IMR-90 (cell line): ENCODE measurements around the gene DCP2. TPM values are rescaled to one million over a fixed set of nuclear protein-coding genes. Genes with fewer than 3 reads are reported as not detected.

ENCODE experiments used
- ATAC-seq: fragments of 200-7000 bp; cut with Tn5 transposase; 2 replicates; pipeline ENCODE4 v1.9.1; 2020; ENCODE audit warnings: low read depth, mild to moderate bottlenecking, moderate library complexity
- BruUV-seq: library from RNA; stranded (reverse); fragments of 400-500 nt; replicated peaks from 2 replicates; lab custom pipeline; 2021; lab: Mats Ljungman, UMichigan
- CTCF ChIA-PET: fragments of 300-600 bp; formaldehyde crosslinking; extraction: SDS; loops from one replicate; lab custom pipeline; 2021; ENCODE audit warnings: antibody characterized with exemption; lab: Yijun Ruan, JAX
- POLR2A ChIA-PET: fragments of 300-600 bp; sonication (Branson Sonifier 250); formaldehyde crosslinking; loops from one replicate; lab custom pipeline; 2022; ENCODE audit warnings: antibody characterized with exemption; ENCODE audit not compliant: unreplicated experiment; lab: Charles Lee
- DNase-seq: peaks from one replicate; pipeline ENCODE4 v3.0.0; 2013
- H2AFZ ChIP-seq: replicated peaks from 2 replicates; pipeline ENCODE3; 2013; ENCODE audit warnings: low read length, mild to moderate bottlenecking; ENCODE audit not compliant: poor library complexity
- H2AK5ac ChIP-seq: 2 replicates; pipeline ENCODE4 v1.6.1; 2013; ENCODE audit warnings: low read depth, low read length, inconsistent platforms
- H2AK9ac ChIP-seq: replicated peaks from 2 replicates; pipeline ENCODE3; 2013; ENCODE audit warnings: mild to moderate bottlenecking, low read depth, low read length, moderate library complexity; ENCODE audit not compliant: poor library complexity
- H2BK120ac ChIP-seq: 2 replicates; pipeline ENCODE4 v1.6.1; 2013; ENCODE audit warnings: low read depth, low read length, inconsistent platforms
- H2BK15ac ChIP-seq: 3 replicates; pipeline ENCODE4 v1.6.1; 2013; ENCODE audit warnings: low read depth, low read length, inconsistent platforms
- H2BK20ac ChIP-seq: 2 replicates; pipeline ENCODE4 v1.6.1; 2013; ENCODE audit warnings: low read depth, mild to moderate bottlenecking, inconsistent platforms, low read length, moderate library complexity
- H2BK5ac ChIP-seq: 2 replicates; pipeline ENCODE4 v1.6.1; 2013; ENCODE audit warnings: mild to moderate bottlenecking, low read depth, low read length, inconsistent platforms; ENCODE audit not compliant: poor library complexity, severe bottlenecking
- H3K14ac ChIP-seq: replicated peaks from 2 replicates; pipeline ENCODE4 v1.6.1; 2013; ENCODE audit warnings: low read depth, low read length, inconsistent platforms
- H3K18ac ChIP-seq: 2 replicates; pipeline ENCODE4 v1.6.1; 2013; ENCODE audit warnings: low read depth, low read length, control low read depth
- H3K23ac ChIP-seq: 2 replicates; pipeline ENCODE4 v1.6.1; 2013; ENCODE audit warnings: low read depth, low read length, inconsistent platforms
- H3K27ac ChIP-seq: 2 replicates; pipeline ENCODE4 v1.5.1; 2013; ENCODE audit warnings: mild to moderate bottlenecking, control low read depth, low read length; ENCODE audit not compliant: insufficient read depth
- H3K27me3 ChIP-seq: 2 replicates; pipeline ENCODE4 v1.6.1; 2013; ENCODE audit warnings: low read length; ENCODE audit not compliant: control insufficient read depth, insufficient read depth
- H3K36me3 ChIP-seq: 2 replicates; pipeline ENCODE4 v1.6.1; 2013; ENCODE audit warnings: low read length, mixed read lengths; ENCODE audit not compliant: control insufficient read depth, insufficient read depth
- H3K4ac ChIP-seq: 2 replicates; pipeline ENCODE4 v1.6.1; 2013; ENCODE audit warnings: low read depth, low read length, inconsistent platforms
- H3K4me1 ChIP-seq: 2 replicates; pipeline ENCODE4 v1.6.1; 2013; ENCODE audit warnings: low read length, mixed read lengths; ENCODE audit not compliant: control insufficient read depth, insufficient read depth
- H3K4me2 ChIP-seq: 2 replicates; pipeline ENCODE4 v1.6.1; 2013; ENCODE audit warnings: low read depth, mild to moderate bottlenecking, control low read depth, low read length, moderate library complexity
- H3K4me3 ChIP-seq: 2 replicates; pipeline ENCODE4 v1.5.1; 2013; ENCODE audit warnings: low read depth, mild to moderate bottlenecking, control low read depth, low read length, moderate library complexity; ENCODE audit not compliant: insufficient read depth
- H3K56ac ChIP-seq: 2 replicates; pipeline ENCODE4 v1.6.1; 2013; ENCODE audit warnings: low read length, inconsistent platforms; ENCODE audit not compliant: insufficient read depth; ENCODE audit errors: extremely low read depth
- H3K79me1 ChIP-seq, 2 experiments: 2 replicates each; pipeline ENCODE4 v1.6.1; 2013; ENCODE audit warnings: low read length in 2 of 2, inconsistent platforms in 1 of 2, low read depth in 1 of 2
- H3K9ac ChIP-seq: 2 replicates; pipeline ENCODE4 v1.6.1; 2013; ENCODE audit warnings: low read depth, low read length, control low read depth
- H3K9me1 ChIP-seq: 2 replicates; pipeline ENCODE4 v1.6.1; 2013; ENCODE audit warnings: low read length, inconsistent platforms; ENCODE audit not compliant: insufficient read depth
- H3K9me3 ChIP-seq: 2 replicates; pipeline ENCODE4 v1.6.1; 2013; ENCODE audit warnings: low read length; ENCODE audit not compliant: control insufficient read depth, insufficient read depth
- H4K20me1 ChIP-seq: 2 replicates; pipeline ENCODE4 v1.6.1; 2013; ENCODE audit warnings: low read length, inconsistent platforms; ENCODE audit not compliant: insufficient read depth
- H4K5ac ChIP-seq: 2 replicates; pipeline ENCODE4 v1.6.1; 2013; ENCODE audit warnings: mild to moderate bottlenecking, low read depth, low read length, control low read depth
- H4K8ac ChIP-seq, 2 experiments: 2 replicates each; pipeline ENCODE4 v1.6.1; 2013; ENCODE audit warnings: low read depth in 2 of 2, low read length in 2 of 2, control low read depth in 1 of 2, inconsistent platforms in 1 of 2
- H4K91ac ChIP-seq: 2 replicates; pipeline ENCODE4 v1.6.1; 2013; ENCODE audit warnings: low read depth, low read length, inconsistent platforms; ENCODE audit not compliant: insufficient read depth
- BHLHE40 ChIP-seq: fragments of 150-350 bp; IDR thresholded peaks from 2 replicates; pipeline ENCODE4 v1.6.1; 2016; ENCODE audit warnings: mild to moderate bottlenecking, low read depth, low read length
- CEBPB ChIP-seq: IDR thresholded peaks from 2 replicates; pipeline ENCODE4 v1.6.1; 2012; ENCODE audit warnings: low read depth, low read length, improper control_type of control experiment
- CHD1 ChIP-seq: IDR thresholded peaks from 2 replicates; pipeline ENCODE4 v1.6.1; 2012; ENCODE audit warnings: low read depth, low read length, improper control_type of control experiment
- CTCF ChIP-seq: conservative IDR thresholded peaks from 2 replicates; pipeline ENCODE4 v1.5.1; 2012; ENCODE audit warnings: mild to moderate bottlenecking, low read depth, low read length, improper control_type of control experiment
- FOS ChIP-seq: fragments of 150-350 bp; IDR thresholded peaks from 2 replicates; pipeline ENCODE4 v1.6.1; 2016; ENCODE audit warnings: low read depth, low read length
- MAFK ChIP-seq: IDR thresholded peaks from 2 replicates; pipeline ENCODE4 v1.6.1; 2012; ENCODE audit warnings: low read depth, low read length, improper control_type of control experiment
- MAZ ChIP-seq: IDR thresholded peaks from 2 replicates; pipeline ENCODE4 v1.6.1; 2012; ENCODE audit warnings: low read depth, mild to moderate bottlenecking, low read length, improper control_type of control experiment, moderate library complexity, borderline replicate concordance
- NFE2L2 ChIP-seq: fragments of 150-350 bp; IDR thresholded peaks from 2 replicates; pipeline ENCODE4 v1.6.1; 2016; ENCODE audit warnings: low read depth, mild to moderate bottlenecking, low read length
- POLR2A ChIP-seq: IDR thresholded peaks from 2 replicates; pipeline ENCODE4 v1.6.1; 2012; ENCODE audit warnings: mild to moderate bottlenecking, low read depth, low read length
- RAD21 ChIP-seq: IDR thresholded peaks from 2 replicates; pipeline ENCODE4 v1.6.1; 2012; ENCODE audit warnings: low read length, improper control_type of control experiment
- RCOR1 ChIP-seq: IDR thresholded peaks from 2 replicates; pipeline ENCODE4 v1.6.1; 2012; ENCODE audit warnings: mild to moderate bottlenecking, low read length, improper control_type of control experiment; ENCODE audit not compliant: insufficient replicate concordance
- RFX5 ChIP-seq: IDR thresholded peaks from 2 replicates; pipeline ENCODE4 v1.8.0; 2012; ENCODE audit warnings: low read depth, mild to moderate bottlenecking, low read length, moderate library complexity
- SMC3 ChIP-seq: fragments of 150-350 bp; IDR thresholded peaks from 2 replicates; pipeline ENCODE4 v1.6.1; 2016; ENCODE audit warnings: low read depth, mild to moderate bottlenecking, antibody characterized with exemption, low read length, moderate library complexity
- USF2 ChIP-seq: fragments of 150-350 bp; IDR thresholded peaks from 2 replicates; pipeline ENCODE4 v1.6.1; 2017; ENCODE audit warnings: mild to moderate bottlenecking, antibody characterized with exemption, low read length, low read depth
- WGBS, 2 experiments: methylation state at CpG; one replicate each; pipeline versions ENCODE4 v1.1.5 to v1.1.7; 2013; ENCODE audit warnings: missing lambda C conversion rate in 2 of 2; ENCODE audit not compliant: insufficient read length in 1 of 2; ENCODE audit errors: extremely low coverage in 2 of 2; 5-methylcytosine and 5-hydroxymethylcytosine counted together
- dilution Hi-C: fragments of 300-500 bp; cut with HindIII; formaldehyde crosslinking; loops from one replicate; pipeline ENCODE4 v1.14.3; 2018; ENCODE audit warnings: low sequenced_read_pairs; ENCODE audit not compliant: unreplicated experiment
- in situ Hi-C: fragments of 300-500 bp; cut with MboI; formaldehyde crosslinking; loops from 3 replicates; pipeline ENCODE4 v1.14.3; 2019; ENCODE audit warnings: low sequenced_read_pairs, inconsistent platforms, mixed read lengths
- intact Hi-C: fragments of 100-400 bp; cut with micrococcal nuclease; formaldehyde crosslinking; loops from 2 replicates; pipeline ENCODE4 v1.10.0; 2022
- polyA plus RNA-seq, 3 experiments: library from polyadenylated mRNA; depleted of rRNA; stranded (reverse); fragments of >200 nt; gene quantifications; 2 replicates each; pipeline ENCODE4 v1.2.3, GENCODE V29; 2012; ENCODE audit warnings: low replicate concordance in 1 of 3
- total RNA-seq: library from RNA; depleted of rRNA; stranded (reverse); fragments of >200 nt; gene quantifications from 2 replicates; pipeline ENCODE4 v1.2.3, GENCODE V29; 2012

Gene DCP2
- total and polyA plus RNA-seq, 2 of the 4 experiments (the other 2 are of a cell fraction) = 6.9 to 18.6 TPM

DNA sequence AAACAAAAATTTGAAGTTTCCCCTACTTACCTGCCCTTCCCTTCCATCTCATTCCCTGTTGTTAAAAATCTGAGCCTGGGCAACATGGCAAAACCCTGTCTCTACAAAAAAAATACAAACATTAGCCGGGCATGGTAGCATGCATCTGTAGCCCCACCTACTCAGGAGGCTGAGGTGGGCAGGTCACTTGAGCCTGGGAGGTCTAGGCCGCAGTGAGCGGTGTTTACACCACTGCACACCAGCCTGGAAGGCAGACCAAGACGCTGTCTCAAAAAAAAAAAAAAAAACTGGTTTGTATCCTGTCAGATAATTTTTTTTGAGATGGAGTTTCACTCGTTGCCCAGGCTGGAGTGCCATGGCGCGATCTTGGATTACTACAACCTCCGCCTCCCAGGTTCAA lies 38.3 kb upstream of the DCP2 start:
- H3K4me1 ChIP-seq = peaks cover 7% of the 10 kb centered on the region
- POLR2A ChIA-PET = no interaction called here

More for the DNA sequence above, 38.3 kb upstream of the DCP2 start:
- ATAC-seq = no peak
- H3K27ac ChIP-seq = no peak overlapping the region
- H3K9ac ChIP-seq = no peak overlapping the region
- H2BK20ac ChIP-seq = no peak overlapping the region
- no peak for DNase-seq
- intact Hi-C loops (no loop called here), dilution Hi-C loops (no loop called here), in situ Hi-C loops (no loop called here)
- H4K91ac ChIP-seq = no peak overlapping the region
- no peak overlapping the region for H3K4me3 ChIP-seq
- H3K9me1 ChIP-seq = no peaks in the 10 kb centered on the region
- BruUV-seq = no TSS peak
- no peaks in the 10 kb centered on the region for H3K36me3 ChIP-seq
- CTCF ChIA-PET = no interaction called here
- H4K20me1 ChIP-seq = no peaks in the 10 kb centered on the region
- H3K23ac ChIP-seq = no peak overlapping the region
- H2BK120ac ChIP-seq = no peak overlapping the region
- no peak overlapping the region for H2BK15ac ChIP-seq
- no peak overlapping the region for H2BK5ac ChIP-seq
- H4K5ac ChIP-seq = no peak overlapping the region
- no peak overlapping the region for H2AK9ac ChIP-seq
- no peak overlapping the region for H3K4me2 ChIP-seq
- WGBS, 2 experiments = no CpG with 5 or more reads among the region's 8 CpGs
- H3K4ac ChIP-seq = no peak overlapping the region
- H3K79me1 ChIP-seq = no peaks in the 10 kb centered on the region
- no peak overlapping the region for H2AK5ac ChIP-seq
- peaks cover 2% of the 10 kb centered on the region; the same call in 1 of the 2 replicates for H3K27me3 ChIP-seq
- no peaks in the 10 kb centered on the region for H3K9me3 ChIP-seq
- H3K56ac ChIP-seq = no peak overlapping the region
- no peak overlapping the region for H3K14ac ChIP-seq
- TF ChIP-seq CEBPB (no peak), CTCF (no peak), CHD1 (no peak), SMC3 (no peak), FOS (no peak), NFE2L2 (no peak), RFX5 (no peak), USF2 (no peak), MAFK (no peak), RCOR1 (no peak), BHLHE40 (no peak), RAD21 (no peak), POLR2A (no peak), MAZ (no peak)
- H4K8ac ChIP-seq = no peak overlapping the region
- H3K18ac ChIP-seq = no peak overlapping the region
- H2AFZ ChIP-seq = no peak overlapping the region
